ENCODE data around the gene PKN3. TPM values are rescaled to one million over a fixed set of nuclear protein-coding genes. Genes with fewer than 3 reads are reported as not detected.
A peak's percentile ranks its signal among the peaks of the same experiment; 100 is the strongest.
"Not testable (repeated sequence)": the region's sequence is repeated elsewhere in the genome, so short reads cannot be mapped to it uniquely, and the experiment has no call there.

The PKN3 gene
- 1 to 10 TPM; 4.1 to 9.1 TPM for total RNA-seq

GRCh38 chr9:128702445-128702948 lies at the start of gene PKN3:
PKN3 (plus strand) TSS chr9:128702503; CDS start chr9:128702916, 413 bp downstream.
- H3K4me3 Mint-ChIP-seq: peak within 1 kb of the TSS; percentile 81
- peak; percentile 93 for ATAC-seq (replicated peaks)
- H3K27me3 Mint-ChIP-seq: no peaks in the 10 kb centered on the region
- H3K36me3 Mint-ChIP-seq (ENCODE audit: low read depth): no peaks in the 10 kb centered on the region
- H3K9me3 Mint-ChIP-seq: no peaks in the 10 kb centered on the region
- peak within 1 kb of the TSS; percentile 74 for H3K27ac Mint-ChIP-seq
- no peaks in the 10 kb centered on the region for H3K4me1 Mint-ChIP-seq

GRCh38 chr9:128653908-128654307 lies 48.4 kb upstream of the PKN3 start:
- no peaks in the 10 kb centered on the region for H3K9me3 Mint-ChIP-seq
- H3K4me1 Mint-ChIP-seq: no peaks in the 10 kb centered on the region
- no peak overlapping the region for H3K4me3 Mint-ChIP-seq
- no peaks in the 10 kb centered on the region for H3K36me3 Mint-ChIP-seq (ENCODE audit: low read depth)
- no peak overlapping the region for H3K27ac Mint-ChIP-seq
- H3K27me3 Mint-ChIP-seq: no peaks in the 10 kb centered on the region
- no peak for ATAC-seq (replicated peaks)

GRCh38 chr9:128654481-128654880 lies 47.8 kb upstream of the PKN3 start:
- no peak for ATAC-seq (replicated peaks)
- no peaks in the 10 kb centered on the region for H3K27me3 Mint-ChIP-seq
- H3K4me3 Mint-ChIP-seq: peak overlapping the region; percentile 80

GRCh38 chr9:128656416-128657343 lies 45.6 kb upstream of the PKN3 start, which contains the start of gene DYNC2I2:
DYNC2I2 (minus strand) TSS chr9:128656847; CDS start chr9:128656726, 121 bp downstream.
- Mint-ChIP-seq H3K4me1 (no peaks in the 10 kb centered on the region), H3K36me3 (ENCODE audit: low read depth) (no peaks in the 10 kb centered on the region), H3K4me3 (peak within 1 kb of the TSS; percentile 80), H3K9me3 (no peaks in the 10 kb centered on the region), H3K27ac (peak within 1 kb of the TSS; percentile 98), H3K27me3 (no peaks in the 10 kb centered on the region)
- ATAC-seq (replicated peaks): peak; percentile 99

More at GRCh38 chr9:128654481-128654880, 47.8 kb upstream of the PKN3 start:
- Mint-ChIP-seq H3K9me3 (no peaks in the 10 kb centered on the region), H3K36me3 (ENCODE audit: low read depth) (no peaks in the 10 kb centered on the region), H3K27ac (peak overlapping the region; percentile 13), H3K4me1 (no peaks in the 10 kb centered on the region)

- no peaks in the 10 kb centered on the region for H3K36me3 Mint-ChIP-seq (ENCODE audit: low read depth)
- no peaks in the 10 kb centered on the region for H3K4me1 Mint-ChIP-seq
- H3K9me3 Mint-ChIP-seq: no peaks in the 10 kb centered on the region
- ATAC-seq (replicated peaks): no peak
- H3K4me3 Mint-ChIP-seq: peak overlapping the region; percentile 80
- H3K27ac Mint-ChIP-seq: peak overlapping the region; percentile 98
- H3K27me3 Mint-ChIP-seq: no peaks in the 10 kb centered on the region
Observed at GRCh38 chr9:128657344-128657704, 45.0 kb upstream of the PKN3 start.

- no peak for ATAC-seq (replicated peaks)
- Mint-ChIP-seq H3K9me3 (no peaks in the 10 kb centered on the region), H3K27ac (peak overlapping the region; percentile 98), H3K4me3 (peak overlapping the region; percentile 80), H3K27me3 (no peaks in the 10 kb centered on the region), H3K4me1 (no peaks in the 10 kb centered on the region), H3K36me3 (ENCODE audit: low read depth) (no peaks in the 10 kb centered on the region)
Observed at GRCh38 chr9:128657796-128658195, 44.5 kb upstream of the PKN3 start.

- not testable (repeated sequence) for H3K4me1 Mint-ChIP-seq; H3K27me3 Mint-ChIP-seq; H3K36me3 Mint-ChIP-seq (ENCODE audit: low read depth); H3K4me3 Mint-ChIP-seq; H3K9me3 Mint-ChIP-seq; ATAC-seq (replicated peaks); H3K27ac Mint-ChIP-seq
Observed at GRCh38 chr9:128666481-128666941, 35.8 kb upstream of the PKN3 start.

- Mint-ChIP-seq H3K4me1 (no peaks in the 10 kb centered on the region), H3K27ac (no peak overlapping the region)
Observed at GRCh38 chr9:128669786-128670185, 32.5 kb upstream of the PKN3 start.

GRCh38 chr9:128675382-128675781 lies 26.9 kb upstream of the PKN3 start:
- no peak for ATAC-seq (replicated peaks)
- H3K4me3 Mint-ChIP-seq: no peak overlapping the region
- H3K9me3 Mint-ChIP-seq: no peaks in the 10 kb centered on the region
- no peaks in the 10 kb centered on the region for H3K36me3 Mint-ChIP-seq (ENCODE audit: low read depth)
- peak overlapping the region; percentile 58 for H3K27ac Mint-ChIP-seq
- H3K27me3 Mint-ChIP-seq: no peaks in the 10 kb centered on the region
- H3K4me1 Mint-ChIP-seq: no peaks in the 10 kb centered on the region

More at GRCh38 chr9:128669786-128670185, 32.5 kb upstream of the PKN3 start:
- no peaks in the 10 kb centered on the region for H3K27me3 Mint-ChIP-seq
- no peak overlapping the region for H3K4me3 Mint-ChIP-seq
- no peak for ATAC-seq (replicated peaks)
- no peaks in the 10 kb centered on the region for H3K36me3 Mint-ChIP-seq (ENCODE audit: low read depth)
- H3K9me3 Mint-ChIP-seq: no peaks in the 10 kb centered on the region

- Mint-ChIP-seq H3K4me3 (no peak overlapping the region), H3K36me3 (ENCODE audit: low read depth) (no peaks in the 10 kb centered on the region), H3K27ac (no peak overlapping the region), H3K27me3 (no peaks in the 10 kb centered on the region), H3K9me3 (no peaks in the 10 kb centered on the region), H3K4me1 (peaks cover 5% of the 10 kb centered on the region)
- no peak for ATAC-seq (replicated peaks)
Observed at GRCh38 chr9:128677794-128678193, 24.5 kb upstream of the PKN3 start.

GRCh38 chr9:128683340-128684064 lies 18.8 kb upstream of the PKN3 start:
- H3K27ac Mint-ChIP-seq: peak overlapping the region; percentile 97
- H3K27me3 Mint-ChIP-seq: no peaks in the 10 kb centered on the region
- H3K36me3 Mint-ChIP-seq (ENCODE audit: low read depth): peaks cover 22% of the 10 kb centered on the region
- H3K4me1 Mint-ChIP-seq: peaks cover 26% of the 10 kb centered on the region
- H3K4me3 Mint-ChIP-seq: peak overlapping the region; percentile 97
- H3K9me3 Mint-ChIP-seq: no peaks in the 10 kb centered on the region
- ATAC-seq (replicated peaks): peak; percentile 25

- no peak for ATAC-seq (replicated peaks)
- H3K4me1 Mint-ChIP-seq: peaks cover 26% of the 10 kb centered on the region
- peak overlapping the region; percentile 97 for H3K27ac Mint-ChIP-seq
- H3K4me3 Mint-ChIP-seq: peak overlapping the region; percentile 97
- no peaks in the 10 kb centered on the region for H3K27me3 Mint-ChIP-seq
- no peaks in the 10 kb centered on the region for H3K9me3 Mint-ChIP-seq
- peaks cover 23% of the 10 kb centered on the region for H3K36me3 Mint-ChIP-seq (ENCODE audit: low read depth)
Observed at GRCh38 chr9:128684065-128684324, 18.3 kb upstream of the PKN3 start.

GRCh38 chr9:128684325-128685199 lies 17.7 kb upstream of the PKN3 start:
- Mint-ChIP-seq H3K4me1 (peaks cover 26% of the 10 kb centered on the region), H3K4me3 (peak overlapping the region; percentile 97), H3K27ac (peak overlapping the region; percentile 97), H3K9me3 (no peaks in the 10 kb centered on the region), H3K36me3 (ENCODE audit: low read depth) (peaks cover 23% of the 10 kb centered on the region), H3K27me3 (no peaks in the 10 kb centered on the region)
- peak; percentile 67 for ATAC-seq (replicated peaks)
